SHP77 treated with DMSO at 0.1 percent for 48 hours (cell line): Measurements from ENCODE around the gene JMJD4.

Source experiments
- DNase-seq: peaks from one replicate; lab custom pipeline; 2025; lab: John Stamatoyannopoulos, UW

JMJD4 gene, protein sequence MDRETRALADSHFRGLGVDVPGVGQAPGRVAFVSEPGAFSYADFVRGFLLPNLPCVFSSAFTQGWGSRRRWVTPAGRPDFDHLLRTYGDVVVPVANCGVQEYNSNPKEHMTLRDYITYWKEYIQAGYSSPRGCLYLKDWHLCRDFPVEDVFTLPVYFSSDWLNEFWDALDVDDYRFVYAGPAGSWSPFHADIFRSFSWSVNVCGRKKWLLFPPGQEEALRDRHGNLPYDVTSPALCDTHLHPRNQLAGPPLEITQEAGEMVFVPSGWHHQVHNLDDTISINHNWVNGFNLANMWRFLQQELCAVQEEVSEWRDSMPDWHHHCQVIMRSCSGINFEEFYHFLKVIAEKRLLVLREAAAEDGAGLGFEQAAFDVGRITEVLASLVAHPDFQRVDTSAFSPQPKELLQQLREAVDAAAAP

DNA sequence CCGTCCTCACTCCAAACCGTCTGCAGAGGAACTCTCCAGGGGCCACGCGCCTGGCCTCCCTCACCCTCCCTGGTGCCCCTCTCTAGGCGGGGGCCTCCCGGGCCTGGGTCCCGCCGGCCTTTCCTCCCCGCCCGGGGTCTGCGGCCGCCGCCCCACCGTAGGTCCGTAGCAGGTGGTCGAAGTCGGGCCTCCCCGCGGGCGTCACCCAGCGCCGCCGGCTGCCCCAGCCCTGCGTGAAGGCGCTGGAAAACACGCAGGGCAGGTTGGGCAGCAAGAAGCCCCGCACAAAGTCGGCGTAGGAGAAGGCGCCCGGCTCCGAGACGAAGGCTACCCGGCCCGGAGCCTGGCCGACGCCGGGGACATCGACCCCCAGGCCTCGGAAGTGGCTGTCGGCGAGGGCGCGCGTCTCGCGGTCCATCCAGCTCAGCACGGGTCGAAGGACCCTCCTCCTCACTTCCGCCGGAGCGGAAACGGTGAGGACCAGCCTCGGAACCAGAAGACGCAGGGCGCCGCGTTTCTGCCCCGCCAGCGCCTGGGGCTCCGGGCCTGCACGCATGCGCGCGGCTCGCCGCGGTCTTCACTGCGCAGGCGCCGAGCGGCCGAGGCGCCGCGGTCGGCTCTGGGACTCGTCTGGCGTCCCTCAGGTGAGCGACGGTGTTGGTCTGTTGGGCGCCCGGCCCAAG is at the start of gene JMJD4, which contains the start of gene SNAP47:
Gene JMJD4 (minus strand): TSS at position 447 of the 683 bp plus-strand sequence. CDS start 29 bp downstream, at position 418.
Gene SNAP47 (plus strand): TSS at position 580 of the 683 bp plus-strand sequence. CDS start 12,302 bp downstream, outside the sequence.
- DNase-seq: peak; percentile 72

DNA sequence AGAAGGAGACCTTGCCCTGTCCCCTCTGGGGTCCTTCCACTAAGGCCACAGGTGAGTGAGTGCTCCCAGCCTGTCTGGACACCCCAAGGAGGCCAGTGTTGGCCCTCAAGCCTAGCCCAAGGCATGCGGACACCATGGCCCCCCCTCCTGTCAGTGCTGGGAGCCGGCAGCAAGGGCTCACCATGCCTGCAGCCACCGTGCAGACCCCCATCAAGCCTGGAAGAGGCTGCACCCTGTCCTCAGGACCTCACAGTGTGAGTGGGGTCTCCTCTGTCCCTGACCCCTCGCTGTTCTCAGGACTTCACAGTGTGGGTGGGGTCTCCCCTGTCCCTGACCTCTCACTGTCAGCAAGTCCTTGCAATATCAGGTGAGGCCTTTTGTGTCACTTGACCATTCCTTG is 47.1 kb upstream of the JMJD4 start:
- DNase-seq: no peak

DNA sequence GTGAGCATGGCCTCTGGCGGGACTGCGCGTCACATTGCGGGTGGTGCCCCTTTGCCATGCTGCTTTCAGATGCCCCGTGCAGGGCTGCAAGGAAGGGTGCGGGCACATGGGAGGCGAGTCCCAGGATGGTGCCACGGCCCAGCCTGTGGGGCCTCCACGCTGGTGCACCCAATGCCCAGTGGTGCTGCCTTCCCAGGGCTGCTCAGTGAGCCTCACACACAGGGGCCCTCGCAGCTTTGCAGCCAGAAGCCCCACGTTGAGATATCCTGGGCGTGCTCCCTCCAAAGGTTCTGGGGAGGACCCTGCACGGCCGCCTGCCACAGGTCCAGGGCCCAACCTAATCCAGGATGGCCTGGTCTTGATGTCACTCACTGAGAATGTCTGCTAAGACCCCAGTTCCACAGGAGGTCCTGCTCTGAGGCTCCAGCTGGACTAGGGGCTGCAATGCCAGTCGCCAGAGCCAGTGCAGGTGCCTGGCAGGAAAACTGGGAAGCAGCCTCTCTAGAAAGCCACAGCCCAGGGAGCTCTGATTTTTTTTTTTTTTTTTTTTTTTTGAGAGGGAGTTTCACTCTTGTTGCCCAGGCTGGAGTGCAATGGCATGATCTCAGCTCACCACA is 46.3 kb upstream of the JMJD4 start:
- no peak for DNase-seq

DNA sequence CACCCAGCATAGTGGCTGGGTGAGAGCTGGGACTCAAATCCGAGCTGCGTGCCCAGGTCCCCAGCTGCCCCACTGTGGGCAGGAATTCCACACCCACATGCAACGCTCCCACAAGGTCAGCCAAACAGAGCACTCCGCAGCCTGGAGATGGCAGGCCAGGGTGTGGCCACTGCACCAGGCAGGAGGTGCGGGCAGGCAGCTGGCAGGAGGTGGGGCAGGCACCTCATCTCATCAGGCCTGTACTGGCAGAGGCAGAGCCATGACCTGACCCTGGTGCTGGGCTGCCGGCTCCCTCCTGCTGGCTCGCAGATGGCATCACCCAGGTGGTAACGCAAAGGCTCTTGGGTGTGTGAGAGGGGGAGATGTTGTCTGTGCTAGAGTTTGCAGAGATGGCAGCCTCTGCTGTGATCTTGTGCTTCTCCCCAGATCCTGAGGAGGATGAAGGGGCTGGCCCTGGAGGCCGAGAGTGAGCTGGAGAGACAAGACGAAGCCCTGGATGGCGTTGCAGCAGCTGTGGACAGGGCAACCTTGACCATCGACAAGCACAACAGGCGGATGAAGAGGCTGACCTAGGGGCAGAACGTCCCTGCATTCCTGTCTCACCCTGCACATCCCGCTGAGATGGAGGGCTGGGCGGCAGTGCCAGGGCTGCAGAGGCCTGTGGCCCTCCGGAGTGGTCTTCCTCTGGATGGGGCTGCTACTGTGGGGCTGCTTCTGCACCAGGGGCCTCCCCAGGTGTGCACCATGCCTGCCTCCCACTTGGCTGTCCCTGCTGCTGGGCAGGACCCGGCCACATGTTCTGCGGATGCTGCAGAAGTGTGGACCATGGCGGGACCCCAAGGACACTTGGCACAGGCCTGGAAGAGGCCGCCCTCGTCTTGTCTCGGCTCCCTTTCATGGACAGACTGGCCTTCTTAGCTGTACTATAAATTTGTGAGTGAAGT is 45.3 kb upstream of the JMJD4 start:
- no peak for DNase-seq

DNA sequence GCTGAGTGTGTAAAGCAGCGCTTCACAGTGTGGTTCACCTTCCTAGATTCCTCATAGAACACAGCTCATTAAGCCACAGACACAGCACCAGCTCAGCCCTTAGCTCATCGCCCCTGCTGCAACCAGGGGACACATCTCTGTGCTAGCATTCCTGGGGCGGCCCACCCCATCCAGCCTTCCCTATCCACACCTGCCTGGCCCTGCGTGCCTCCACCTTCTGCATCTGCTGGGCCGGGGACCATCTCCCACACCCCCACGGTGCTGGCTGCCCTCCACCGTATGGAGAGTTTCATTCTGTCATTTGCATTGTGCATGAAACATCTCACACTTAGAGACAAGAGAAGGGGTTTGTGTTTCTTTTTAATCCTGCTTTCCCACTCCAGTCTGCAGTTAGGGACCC is 44.6 kb upstream of the JMJD4 start:
- DNase-seq: no peak

- no peak for DNase-seq
These were observed 43.9 kb upstream of the JMJD4 start for GRCh38 chr1:227779021-227779441.

DNA sequence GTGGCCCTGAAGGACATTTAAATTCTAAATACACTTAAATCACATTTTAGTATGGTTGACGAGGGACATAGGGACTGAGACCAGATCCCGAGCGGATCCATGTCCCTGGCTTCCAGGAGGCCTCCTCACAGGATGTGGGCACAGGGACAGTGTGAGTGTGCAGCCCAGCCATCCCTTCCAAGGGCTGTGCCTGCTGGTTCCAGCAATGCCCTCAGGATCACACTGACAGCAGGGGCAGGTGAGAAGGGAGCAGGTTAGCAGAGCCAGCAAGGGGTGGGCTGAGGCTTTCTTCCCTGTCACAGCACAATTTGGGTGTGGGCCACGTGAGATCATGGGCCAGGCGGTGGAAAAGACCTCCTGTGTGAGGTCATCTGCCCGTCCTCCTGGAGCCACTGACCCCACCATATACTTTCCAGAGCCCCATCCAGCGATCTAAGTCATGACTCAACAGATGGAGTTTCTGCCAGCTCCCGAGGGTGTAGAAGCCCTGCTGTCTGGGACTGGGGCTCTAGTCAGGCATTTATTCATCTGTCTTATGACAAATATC is 43.4 kb upstream of the JMJD4 start:
- no peak for DNase-seq

- no peak for DNase-seq
These were observed 42.5 kb upstream of the JMJD4 start for GRCh38 chr1:227777646-227778045.

DNA sequence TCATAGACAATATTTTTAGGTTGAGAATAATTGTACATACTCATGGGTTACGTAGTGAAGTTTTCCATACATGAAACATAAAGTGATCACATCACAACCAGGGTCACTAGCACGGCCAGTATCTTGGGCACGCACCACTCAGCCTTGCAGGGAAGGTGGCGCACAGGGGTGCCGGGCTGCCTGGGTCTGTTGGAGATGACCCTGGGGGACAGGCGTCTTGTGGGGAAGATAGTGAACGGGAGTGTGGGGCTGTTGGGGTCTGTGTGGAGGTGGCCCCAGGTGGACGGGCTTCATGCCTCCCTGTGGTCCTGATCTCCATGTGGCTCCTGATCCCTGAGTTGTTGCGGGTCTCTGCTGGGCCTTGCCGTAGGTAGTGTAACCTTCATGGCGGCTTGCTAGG is 42.1 kb upstream of the JMJD4 start:
- no peak for DNase-seq

- DNase-seq: no peak
These were observed 41.2 kb upstream of the JMJD4 start for GRCh38 chr1:227776331-227776771.

- no peak for DNase-seq
These were observed 40.7 kb upstream of the JMJD4 start for GRCh38 chr1:227775841-227776240.

DNA sequence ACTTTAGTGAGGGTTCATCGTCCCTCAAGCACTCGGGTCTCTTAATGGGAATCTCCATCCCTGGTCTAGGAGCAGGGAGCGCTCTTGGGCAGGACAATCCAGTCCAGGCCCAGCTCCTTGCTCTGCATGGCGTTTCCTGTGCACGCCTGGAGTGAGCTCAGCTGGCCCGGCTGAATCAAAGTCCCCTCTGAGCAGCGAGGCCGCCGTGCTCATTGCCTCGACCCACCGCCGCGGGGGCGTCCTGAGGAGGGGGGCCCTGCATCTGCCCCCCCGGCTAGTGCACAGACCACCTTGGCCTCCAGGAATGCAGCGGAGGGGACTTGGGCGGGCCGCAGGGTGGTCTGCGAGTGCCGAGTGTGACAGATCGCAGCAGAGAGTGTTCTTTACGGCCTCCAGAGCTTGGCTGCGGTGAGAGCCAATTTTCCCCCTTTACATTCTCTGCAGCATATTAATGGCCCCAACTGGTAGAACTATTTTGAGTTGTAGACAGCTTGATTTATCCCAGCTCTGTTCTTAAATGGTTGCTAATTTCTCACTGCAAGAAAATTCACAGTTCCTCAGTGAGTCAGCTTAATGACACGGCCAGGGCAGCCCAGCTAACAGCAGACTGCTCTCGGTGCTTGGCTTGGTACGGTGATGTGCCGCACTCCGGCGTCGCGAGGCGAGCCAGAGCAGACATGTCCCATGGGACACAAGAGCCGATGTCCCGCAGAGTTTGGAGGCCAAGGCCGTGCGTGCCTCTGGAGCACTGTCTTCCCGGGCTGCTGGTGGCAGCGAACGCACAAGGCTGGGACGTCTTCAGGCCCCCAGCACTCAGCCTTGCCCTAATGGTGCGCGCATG is 39.9 kb upstream of the JMJD4 start:
- no peak for DNase-seq

- DNase-seq: no peak
These were observed 39.1 kb upstream of the JMJD4 start for GRCh38 chr1:227774051-227774731.

GRCh38 chr1:227773558-227773957 is 38.5 kb upstream of the JMJD4 start:
- no peak for DNase-seq

GRCh38 chr1:227771771-227772170 is 36.7 kb upstream of the JMJD4 start:
- DNase-seq: no peak

- DNase-seq: no peak
These were observed 36.2 kb upstream of the JMJD4 start for GRCh38 chr1:227771326-227771725.

- DNase-seq: no peak
These were observed 35.7 kb upstream of the JMJD4 start for GRCh38 chr1:227770812-227771211.

GRCh38 chr1:227769936-227770494 is 34.9 kb upstream of the JMJD4 start:
- DNase-seq: no peak
